Ovary (tissue), 3 donors: Measurements from ENCODE around the gene COL23A1.

ENCODE experiments used
- CTCF ChIP-seq, 3 donors: fragments of 450-650 bp in 2 of 3; fragments of 200-600 bp in 1 of 3; IDR thresholded peaks; one replicate each; pipeline versions ENCODE4 v1.5.1 to v1.8.0; 2016 to 2022; ENCODE audit warnings: antibody characterized with exemption in 3 of 3, mild to moderate bottlenecking in 1 of 3
- EP300 ChIP-seq: sonication (generic); formaldehyde crosslinking; IDR thresholded peaks from one replicate; pipeline ENCODE4 v1.6.1; 2017; ENCODE audit warnings: antibody characterized with exemption
- POLR2A ChIP-seq: fragments of 450-650 bp; IDR thresholded peaks from one replicate; pipeline ENCODE4 v1.6.1; 2017; ENCODE audit warnings: antibody characterized with exemption, mild to moderate bottlenecking, moderate library complexity
- donor health status: DM: no; HTN: no; CAD: no.

- no peak for TF ChIP-seq EP300
- TF ChIP-seq CTCF (IDR thresholded peaks at IDR 0.05), result no peak
- TF ChIP-seq POLR2A, result no peak
These were observed 202.4 kb downstream of the COL23A1 start for GRCh38 chr5:178387856-178388190.
